ENCODE results near the gene PMAIP1. TPM values are rescaled to one million over a fixed set of nuclear protein-coding genes. Genes with fewer than 3 reads are reported as not detected.

PMAIP1 gene
- total RNA-seq, 1 experiment from 2014 or later, result 28.0 TPM

- ChIA-PET CTCF (interaction anchor here (1.0 kb wide), 1 partner anchor 33 kb away, joined by 5 read pairs; no protein-coding TSS in a partner anchor), POLR2A (interaction anchor here (0.7 to 3.3 kb wide), 8 partner anchors 10 to 57 kb away, joined by 3 to 34 read pairs (median 4); no protein-coding TSS in a partner anchor)
- no peaks in the 10 kb centered on the region for H3K27me3 Mint-ChIP-seq (ENCODE audit: insufficient read depth, unreplicated experiment)
- BruUV-seq (replicated peaks), result no TSS peak
- H3K4me3 Mint-ChIP-seq (ENCODE audit: unreplicated experiment), result no peak overlapping the region
- peak overlapping the region; percentile 72 for H3K27ac Mint-ChIP-seq (ENCODE audit: low read depth, unreplicated experiment)
- TF ChIP-seq CTCF (IDR thresholded peaks at IDR 0.05; ENCODE audit: unreplicated experiment), result no peak
- intact Hi-C loops (cut with micrococcal nuclease), result loop anchor here (5.0 kb wide), 2 partner anchors 48 to 83 kb away; no protein-coding TSS in a partner anchor
- H3K36me3 Mint-ChIP-seq (ENCODE audit: insufficient read depth, unreplicated experiment), result peaks cover 10% of the 10 kb centered on the region
- no peak for DNase-seq (ENCODE audit: unreplicated experiment)
- H3K9me3 Mint-ChIP-seq (ENCODE audit: unreplicated experiment), result no peaks in the 10 kb centered on the region
- peaks cover 30% of the 10 kb centered on the region for H3K4me1 Mint-ChIP-seq (ENCODE audit: insufficient read depth, unreplicated experiment)
Measured at GRCh38 chr18:59904011-59904601, 4.3 kb downstream of the PMAIP1 start.

GRCh38 chr18:59905686-59906091 lies 5.9 kb downstream of the PMAIP1 start:
- H3K4me1 Mint-ChIP-seq (ENCODE audit: insufficient read depth, unreplicated experiment), result peaks cover 34% of the 10 kb centered on the region
- no peaks in the 10 kb centered on the region for H3K9me3 Mint-ChIP-seq (ENCODE audit: unreplicated experiment)
- H3K36me3 Mint-ChIP-seq (ENCODE audit: insufficient read depth, unreplicated experiment), result peaks cover 10% of the 10 kb centered on the region
- ChIA-PET CTCF (interaction anchor here (0.6 to 1.5 kb wide), 3 partner anchors 11 to 549 kb away, joined by 3 to 5 read pairs (median 3); no protein-coding TSS in a partner anchor), POLR2A (interaction anchor here (0.6 to 3.3 kb wide), 8 partner anchors 9 to 731 kb away, joined by 3 to 34 read pairs (median 6); no protein-coding TSS in a partner anchor)
- BruUV-seq (replicated peaks), result no TSS peak
- TF ChIP-seq CTCF (IDR thresholded peaks at IDR 0.05; ENCODE audit: unreplicated experiment), result no peak
- H3K27ac Mint-ChIP-seq (ENCODE audit: low read depth, unreplicated experiment), result no peak overlapping the region
- H3K27me3 Mint-ChIP-seq (ENCODE audit: insufficient read depth, unreplicated experiment), result no peaks in the 10 kb centered on the region
- intact Hi-C loops (cut with micrococcal nuclease), result no loop called here
- no peak for DNase-seq (ENCODE audit: unreplicated experiment)
- H3K4me3 Mint-ChIP-seq (ENCODE audit: unreplicated experiment), result no peak overlapping the region

GRCh38 chr18:59906203-59906602 lies 6.4 kb downstream of the PMAIP1 start:
- TF ChIP-seq CTCF (IDR thresholded peaks at IDR 0.05; ENCODE audit: unreplicated experiment), result no peak
- Mint-ChIP-seq H3K36me3 (ENCODE audit: insufficient read depth, unreplicated experiment) (peaks cover 10% of the 10 kb centered on the region), H3K27me3 (ENCODE audit: insufficient read depth, unreplicated experiment) (no peaks in the 10 kb centered on the region), H3K4me3 (ENCODE audit: unreplicated experiment) (no peak overlapping the region), H3K9me3 (ENCODE audit: unreplicated experiment) (no peaks in the 10 kb centered on the region), H3K4me1 (ENCODE audit: insufficient read depth, unreplicated experiment) (peaks cover 34% of the 10 kb centered on the region), H3K27ac (ENCODE audit: low read depth, unreplicated experiment) (no peak overlapping the region)
- CTCF ChIA-PET, result interaction anchor here (0.7 to 1.5 kb wide), 2 partner anchors 83 to 550 kb away, joined by 3 to 5 read pairs; no protein-coding TSS in a partner anchor
- POLR2A ChIA-PET, result interaction anchor here (0.7 to 3.3 kb wide), 5 partner anchors 12 to 210 kb away, joined by 3 to 34 read pairs (median 5); no protein-coding TSS in a partner anchor
- intact Hi-C loops (cut with micrococcal nuclease), result no loop called here
- no peak for DNase-seq (ENCODE audit: unreplicated experiment)
- no TSS peak for BruUV-seq (replicated peaks)

- Mint-ChIP-seq H3K27me3 (ENCODE audit: insufficient read depth, unreplicated experiment) (no peaks in the 10 kb centered on the region), H3K9me3 (ENCODE audit: unreplicated experiment) (no peaks in the 10 kb centered on the region), H3K36me3 (ENCODE audit: insufficient read depth, unreplicated experiment) (peaks cover 10% of the 10 kb centered on the region), H3K4me1 (ENCODE audit: insufficient read depth, unreplicated experiment) (peaks cover 40% of the 10 kb centered on the region), H3K4me3 (ENCODE audit: unreplicated experiment) (no peak overlapping the region), H3K27ac (ENCODE audit: low read depth, unreplicated experiment) (no peak overlapping the region)
- BruUV-seq (replicated peaks), result no TSS peak
- intact Hi-C loops (cut with micrococcal nuclease), result no loop called here
- POLR2A ChIA-PET, result interaction anchor here (0.6 to 1.4 kb wide), 4 partner anchors 11 to 420 kb away, joined by 3 to 4 read pairs (median 4); no protein-coding TSS in a partner anchor
- no peak for DNase-seq (ENCODE audit: unreplicated experiment)
- CTCF ChIA-PET, result interaction anchor here (0.6 to 0.7 kb wide), 5 partner anchors 32 to 1224 kb away, joined by 3 to 6 read pairs (median 3); partner anchors contain the start of gene CCBE1
- no peak for TF ChIP-seq CTCF (IDR thresholded peaks at IDR 0.05; ENCODE audit: unreplicated experiment)
Measured at GRCh38 chr18:59907172-59907571, 7.4 kb downstream of the PMAIP1 start.

Data from MCF 10A (cell line).